MV-4-11 (cell line): ENCODE data around the gene DNPH1.

ENCODE experiments used
- DNase-seq: peaks from one replicate; lab custom pipeline; 2025; lab: John Stamatoyannopoulos, UW

DNPH1 gene

DNA sequence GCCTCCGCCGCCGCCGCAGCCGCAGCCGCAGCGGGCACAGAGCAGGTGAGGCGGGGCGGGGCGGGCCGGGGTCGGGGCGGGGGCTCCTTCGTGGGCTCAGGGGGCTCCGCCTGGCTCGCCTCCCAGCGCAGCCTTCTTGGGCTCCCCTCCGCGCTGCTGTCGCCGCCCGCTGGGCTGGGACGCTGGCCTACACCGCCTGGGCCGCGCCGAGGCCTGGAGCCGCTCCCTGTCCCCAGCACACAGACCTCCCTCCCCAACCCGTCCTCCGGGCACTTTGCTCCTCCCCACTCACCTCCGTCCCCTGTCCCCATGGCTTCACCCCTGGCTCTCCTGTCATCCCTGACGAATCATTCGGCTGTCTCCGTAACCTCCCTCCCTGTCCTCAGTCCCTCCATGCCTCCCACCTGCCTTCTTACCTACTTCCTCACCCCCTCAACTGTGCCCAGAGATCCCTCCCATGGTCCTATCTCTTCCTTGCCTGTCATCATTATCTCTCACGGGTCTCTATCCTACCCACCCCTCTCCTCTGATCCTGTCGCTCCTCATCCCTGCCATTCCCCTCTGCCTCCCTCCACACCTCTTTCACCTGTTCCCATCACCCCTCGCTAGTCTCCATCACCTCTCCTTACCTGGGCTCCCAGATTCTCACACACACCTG lies 14.5 kb upstream of the DNPH1 start:
- no peak for DNase-seq

DNA sequence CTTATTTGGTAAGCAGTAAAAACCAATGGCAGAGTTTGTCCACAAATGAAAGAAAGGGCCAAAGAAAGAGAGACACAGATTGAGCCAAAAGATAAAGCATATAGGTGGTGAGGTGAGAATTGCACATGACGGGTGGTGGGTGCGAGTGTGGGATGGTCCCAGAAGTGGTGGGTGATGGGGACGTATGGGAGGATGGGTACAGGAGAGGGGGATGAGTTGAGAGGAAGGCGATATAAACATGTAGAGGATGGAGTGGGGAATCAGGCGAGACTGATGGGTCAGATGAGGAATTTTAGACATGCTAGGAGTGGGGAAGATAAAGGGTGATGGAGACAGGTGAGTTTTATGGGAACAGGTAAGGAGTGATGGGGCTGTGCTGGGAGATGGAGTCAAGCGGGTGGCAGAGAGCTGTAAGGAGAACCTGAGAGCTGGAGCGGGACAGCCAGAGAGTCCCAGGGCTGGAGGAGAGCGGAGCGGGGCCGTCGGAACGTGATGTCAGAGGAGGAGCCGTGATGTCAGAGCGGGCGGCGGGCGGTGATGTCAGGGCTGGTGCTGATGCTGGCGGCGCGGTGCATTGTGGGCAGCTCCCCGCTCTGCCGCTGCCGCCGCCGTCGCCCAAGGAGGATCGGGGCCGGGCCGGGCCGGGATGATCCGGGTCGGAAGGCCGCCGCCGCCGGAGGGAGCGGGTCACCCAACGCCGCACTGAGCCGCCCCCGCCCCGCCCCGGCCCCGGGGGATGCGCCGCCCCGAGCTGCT lies 13.8 kb upstream of the DNPH1 start, which contains the start of gene TTBK1:
TSS of gene TTBK1 (plus strand) at position 574 of the 756 bp plus-strand sequence. CDS start 3,180 bp downstream, outside the sequence.
- no peak for DNase-seq

- no peak for DNase-seq
Observed at GRCh38 chr6:43241446-43241845, 12.2 kb upstream of the DNPH1 start.

DNA sequence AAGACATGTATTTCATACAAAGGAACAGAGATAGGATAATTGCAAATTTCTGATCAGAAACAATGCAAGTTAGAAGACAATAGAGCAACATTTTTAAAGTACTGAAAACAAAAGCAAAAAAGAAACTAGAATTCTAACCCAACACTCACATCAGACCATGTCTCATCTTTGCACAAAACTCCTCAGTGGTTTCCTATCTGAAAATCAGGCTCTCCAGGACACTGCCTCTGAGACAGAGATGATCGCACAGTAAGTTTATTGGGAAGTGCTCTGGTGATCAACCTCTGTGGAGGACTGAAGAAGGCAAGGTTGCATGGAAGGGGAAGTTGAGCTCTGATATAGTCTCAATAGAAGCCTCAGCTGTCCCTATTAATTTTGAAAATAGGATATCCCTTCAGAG lies 11.7 kb upstream of the DNPH1 start:
- peak; percentile 22 for DNase-seq

DNA sequence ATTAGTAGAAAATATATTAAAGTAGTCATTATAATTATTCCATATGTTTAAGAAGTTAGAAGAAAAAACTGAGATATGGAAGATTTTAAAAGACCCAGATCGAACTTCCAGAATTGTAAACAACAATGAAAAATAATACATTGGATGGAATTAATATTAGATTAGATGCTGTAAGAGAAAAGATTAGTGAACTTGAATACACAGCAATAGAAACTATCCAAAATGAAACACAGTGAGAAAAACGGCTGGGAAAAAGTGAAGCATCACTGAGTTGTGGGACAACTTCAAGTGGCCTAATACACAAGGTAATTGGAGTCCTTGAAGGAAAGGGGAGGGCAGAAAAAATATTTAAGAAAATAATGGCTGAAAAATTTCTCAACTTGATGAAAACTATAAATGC lies 9.8 kb upstream of the DNPH1 start:
- no peak for DNase-seq

DNA sequence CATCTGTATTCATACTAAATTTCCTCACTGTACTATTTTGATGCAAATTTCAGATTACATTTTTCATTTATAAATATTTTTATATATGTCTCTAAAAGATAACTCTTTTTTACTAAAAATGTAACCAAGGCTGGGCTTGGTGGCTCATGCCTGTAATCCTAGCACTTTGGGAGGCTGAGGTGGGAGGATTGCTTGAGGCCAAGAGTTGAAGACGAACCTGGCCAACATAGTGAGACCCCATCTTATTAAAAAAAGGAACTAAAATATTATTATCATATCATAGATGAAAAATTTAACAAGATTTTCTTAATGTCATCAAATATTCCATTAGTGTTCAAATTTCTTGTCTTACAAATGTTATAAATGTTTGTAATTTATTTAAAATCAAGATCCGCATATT lies 6.6 kb upstream of the DNPH1 start:
- DNase-seq, result no peak

DNA sequence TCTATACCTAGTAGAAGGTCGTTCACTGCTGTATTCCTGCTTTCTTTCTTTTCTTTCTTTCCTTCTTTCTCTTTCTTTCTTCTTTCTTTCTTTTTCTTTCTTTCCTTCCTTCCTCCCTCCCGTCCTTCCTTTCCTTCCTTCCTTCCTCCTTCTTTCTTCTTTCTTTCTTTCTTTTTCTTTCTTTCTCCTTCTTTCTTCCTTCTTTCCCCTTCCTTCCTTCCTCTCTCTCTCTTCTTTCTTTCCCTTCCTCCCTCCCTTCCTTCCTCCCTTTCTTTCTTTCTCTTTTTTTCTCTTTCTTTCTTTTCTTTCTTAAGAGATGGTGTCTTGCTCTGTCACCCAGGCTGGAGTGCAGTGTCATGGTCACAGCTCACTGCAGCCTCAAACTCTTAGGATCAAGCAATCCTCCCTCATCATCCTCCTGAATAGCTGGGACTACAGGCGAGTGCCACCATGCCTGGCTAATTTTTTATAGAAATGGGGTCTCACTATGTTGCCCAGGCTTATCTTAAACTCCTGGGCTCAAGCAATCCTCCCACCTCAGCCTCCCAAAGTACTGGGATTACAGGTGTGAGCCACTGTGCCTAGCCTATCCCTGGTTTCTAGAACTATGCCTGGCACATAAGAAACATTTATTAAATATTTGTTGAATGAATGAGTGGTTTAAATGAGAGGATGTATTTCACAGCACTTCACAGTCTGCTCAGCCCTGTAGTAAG lies 2.6 kb upstream of the DNPH1 start:
- DNase-seq, result no peak

GRCh38 chr6:43231053-43231452 lies 1.8 kb upstream of the DNPH1 start:
- peak; percentile 58 for DNase-seq

DNA sequence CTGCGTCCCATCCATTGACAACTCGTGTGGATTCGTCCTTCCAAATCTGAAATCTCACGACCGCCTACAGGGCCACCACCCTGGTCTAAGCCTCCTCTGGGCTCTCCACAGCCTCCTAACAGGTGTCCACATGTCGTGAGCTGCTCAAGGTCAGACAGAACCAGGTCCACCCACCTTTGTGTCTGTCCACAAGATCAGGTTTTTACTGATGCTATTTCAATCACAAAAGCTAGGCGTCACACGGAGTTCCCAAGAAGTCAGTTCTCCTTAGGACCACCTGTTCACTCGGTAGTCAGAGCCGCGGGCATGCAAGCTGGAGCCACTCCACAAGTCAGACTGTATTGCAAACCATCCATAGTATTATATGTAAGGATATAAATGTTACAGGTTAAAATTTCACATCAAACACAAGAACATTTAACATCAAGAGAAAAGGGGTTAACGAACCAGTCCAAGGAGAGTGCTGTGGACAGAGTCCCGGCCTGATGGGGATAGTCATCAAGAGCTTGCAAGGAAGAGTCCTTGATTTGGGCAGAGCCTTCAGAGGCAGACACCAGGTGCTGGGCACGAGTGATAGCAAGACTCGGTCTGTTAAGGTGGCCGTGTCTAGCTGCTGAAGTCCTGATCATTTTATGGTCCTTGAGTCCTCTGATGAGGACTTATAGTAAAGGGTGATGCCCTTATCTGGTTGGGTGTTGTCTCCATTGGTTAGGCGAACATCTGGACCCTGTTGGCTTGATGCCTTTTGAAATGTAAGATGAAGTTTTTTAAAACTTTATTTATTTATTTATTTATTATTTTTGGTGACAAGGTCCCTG lies 731 bp upstream of the DNPH1 start:
- no peak for DNase-seq

GRCh38 chr6:43226192-43226851 lies 3.0 kb downstream of the DNPH1 start:
- DNase-seq, result no peak

DNA sequence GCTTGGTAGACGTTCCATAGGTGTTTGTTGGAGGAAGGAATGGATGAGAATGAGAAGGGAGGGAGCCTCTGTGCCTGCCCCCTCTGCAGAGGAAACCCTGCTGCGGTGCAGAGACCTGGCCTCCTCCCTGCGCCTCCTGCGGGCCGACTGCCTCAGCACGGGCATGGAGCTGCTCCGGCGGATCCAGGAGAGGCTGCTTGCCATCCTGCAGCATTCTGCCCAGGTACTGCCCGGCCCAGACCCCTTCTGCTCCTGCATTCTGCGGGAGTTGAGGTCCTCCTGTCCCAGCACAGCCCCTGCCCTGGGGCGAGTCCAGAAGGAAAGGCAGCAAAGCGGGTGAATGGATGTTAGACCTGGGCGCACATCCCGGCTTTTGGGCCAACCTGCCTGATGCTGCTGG lies 6.1 kb downstream of the DNPH1 start:
- no peak for DNase-seq

DNA sequence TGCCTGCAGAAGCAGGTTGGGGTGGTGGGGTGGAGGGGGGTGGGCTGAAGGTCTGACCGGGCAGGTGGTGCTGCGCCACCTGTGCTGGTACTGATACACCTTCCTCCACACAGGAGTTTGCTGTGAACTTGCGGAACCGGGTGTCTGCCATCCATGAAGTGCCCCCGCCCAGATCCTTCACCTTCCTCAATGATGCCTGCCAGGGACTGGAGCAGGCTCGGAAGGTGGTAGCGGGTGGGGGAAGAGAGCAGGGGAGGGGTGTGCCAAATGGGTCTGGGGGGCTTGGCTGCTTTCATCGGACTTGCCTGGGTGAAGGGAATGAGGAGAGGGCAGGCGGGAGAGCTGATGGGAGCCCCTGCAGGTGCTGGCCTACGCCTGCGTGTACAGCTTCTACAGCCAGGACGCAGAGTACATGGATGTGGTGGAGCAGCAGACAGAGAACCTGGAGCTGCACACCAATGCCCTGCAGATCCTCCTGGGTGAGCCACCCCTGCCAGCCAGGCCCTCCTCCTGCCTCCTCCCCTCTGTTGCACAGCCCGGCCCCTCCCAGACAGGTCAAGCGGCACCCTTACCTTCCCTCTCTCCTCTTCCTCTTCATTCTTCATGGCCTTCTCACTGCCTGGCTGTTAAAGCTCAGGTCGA lies 6.7 kb downstream of the DNPH1 start:
- DNase-seq, result no peak

- DNase-seq, result no peak
Observed at GRCh38 chr6:43221046-43221972, 8.0 kb downstream of the DNPH1 start.

DNA sequence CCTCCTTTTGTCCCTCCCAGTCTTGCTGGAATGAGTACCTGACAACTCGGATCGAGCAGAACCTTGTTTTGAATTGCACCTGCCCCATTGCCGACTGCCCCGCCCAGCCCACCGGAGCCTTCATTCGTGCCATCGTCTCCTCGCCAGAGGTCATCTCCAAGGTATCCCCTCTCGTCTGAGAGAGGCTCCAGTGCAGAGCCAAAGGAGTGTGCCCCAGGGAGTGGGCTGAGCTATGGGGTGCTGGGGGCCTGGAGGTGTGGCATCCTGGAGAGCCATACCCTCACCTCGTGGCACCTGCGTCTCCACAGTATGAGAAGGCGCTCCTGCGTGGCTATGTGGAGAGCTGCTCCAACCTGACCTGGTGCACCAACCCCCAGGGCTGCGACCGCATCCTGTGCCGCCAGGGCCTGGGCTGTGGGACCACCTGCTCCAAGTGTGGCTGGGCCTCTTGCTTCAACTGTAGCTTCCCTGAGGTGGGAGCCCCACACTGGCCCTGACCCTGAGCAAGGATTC lies 8.8 kb downstream of the DNPH1 start:
- no peak for DNase-seq

DNA sequence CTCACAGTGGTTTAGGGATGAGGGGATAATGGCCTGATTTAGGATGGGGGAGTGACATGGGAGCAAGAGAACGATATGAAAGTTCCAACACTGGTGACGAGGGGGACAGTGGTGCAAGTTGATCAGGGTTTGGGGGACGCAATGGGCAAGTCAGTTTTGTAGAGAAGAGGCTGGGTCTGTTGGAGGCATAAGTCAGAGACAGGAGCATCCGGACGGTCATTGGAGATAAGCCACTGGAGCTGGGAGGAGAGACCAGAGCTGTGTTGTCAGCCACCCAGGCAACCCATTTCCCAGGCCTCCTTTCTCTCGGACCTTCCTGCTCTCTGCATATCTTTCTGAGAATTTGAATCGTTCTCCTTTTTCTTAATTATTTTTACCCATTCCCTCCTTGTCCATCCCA lies 9.5 kb downstream of the DNPH1 start:
- no peak for DNase-seq

DNA sequence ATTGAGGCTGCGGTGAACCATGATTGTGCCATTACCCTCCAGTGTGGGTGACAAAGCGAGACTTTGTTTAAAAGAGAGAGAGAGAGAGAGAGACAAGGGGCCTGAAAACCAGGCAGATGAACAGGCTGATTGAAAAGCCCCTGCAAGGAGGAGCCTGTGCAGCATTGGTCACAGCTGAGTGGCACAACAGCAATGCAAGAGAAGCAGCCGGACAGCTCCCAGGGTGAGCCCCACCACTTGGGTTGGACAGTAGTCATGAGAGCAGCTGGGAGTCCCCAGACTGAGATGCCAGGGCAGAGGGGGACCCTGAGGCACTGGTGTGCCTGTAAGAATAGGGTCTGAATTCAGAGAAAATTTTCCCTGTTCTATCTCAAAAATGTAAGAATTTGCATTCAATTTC lies 10.2 kb downstream of the DNPH1 start:
- DNase-seq, result no peak

GRCh38 chr6:43217351-43217750 lies 11.9 kb downstream of the DNPH1 start:
- no peak for DNase-seq

DNA sequence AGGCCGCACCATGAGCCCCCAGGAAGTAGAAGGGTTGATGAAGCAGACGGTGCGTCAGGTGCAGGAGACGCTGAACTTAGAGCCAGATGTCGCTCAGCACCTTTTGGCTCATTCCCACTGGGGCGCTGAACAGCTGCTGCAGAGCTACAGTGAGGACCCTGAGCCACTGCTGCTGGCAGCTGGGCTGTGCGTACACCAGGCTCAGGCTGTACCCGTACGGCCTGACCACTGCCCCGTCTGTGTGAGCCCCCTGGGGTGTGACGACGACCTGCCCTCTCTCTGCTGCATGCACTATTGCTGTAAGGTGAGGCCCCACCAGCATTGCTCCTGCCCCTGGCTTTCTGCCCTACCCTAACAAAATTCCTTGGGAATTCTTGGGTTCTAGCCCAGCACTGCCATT lies 13.1 kb downstream of the DNPH1 start:
- no peak for DNase-seq

DNA sequence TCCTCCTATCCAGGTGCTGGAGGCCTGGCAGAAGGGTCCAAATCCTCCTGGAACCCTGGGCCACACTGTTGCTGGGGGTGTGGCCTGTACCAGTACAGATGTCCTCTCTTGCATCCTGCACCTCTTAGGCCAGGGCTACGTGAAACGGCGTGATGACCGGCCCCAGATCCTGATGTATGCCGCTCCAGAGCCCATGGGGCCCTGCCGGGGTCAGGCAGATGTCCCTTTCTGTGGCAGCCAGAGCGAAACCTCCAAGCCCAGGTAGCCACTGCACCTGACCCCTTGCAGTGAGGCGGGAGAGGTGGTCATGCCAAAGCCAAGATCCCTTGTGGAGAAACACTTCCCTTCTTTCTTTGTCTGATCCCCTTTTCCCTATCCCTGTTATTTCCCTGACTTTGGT lies 14.2 kb downstream of the DNPH1 start:
- DNase-seq, result no peak

DNA sequence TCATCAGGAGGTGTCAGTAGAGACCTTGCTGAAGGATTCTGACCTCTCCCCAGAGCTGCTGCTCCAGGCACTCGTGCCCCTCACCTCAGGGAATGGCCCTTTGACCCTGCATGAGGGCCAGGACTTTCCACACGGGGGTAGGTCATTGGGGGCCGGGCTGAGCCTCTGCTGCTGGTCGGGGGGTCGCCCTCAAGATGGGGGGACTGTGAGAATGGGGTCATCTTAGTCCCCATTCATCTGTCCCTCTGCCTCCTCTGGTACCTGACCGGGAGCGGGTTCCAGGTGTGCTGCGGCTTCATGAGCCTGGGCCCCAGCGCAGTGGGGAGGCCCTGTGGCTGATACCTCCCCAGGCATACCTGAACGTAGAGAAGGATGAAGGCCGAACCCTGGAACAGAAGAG lies 15.8 kb downstream of the DNPH1 start:
- no peak for DNase-seq
